COR-L47 (cell line): Measurements from ENCODE around the gene LARP4B.

Experiments used
- DNase-seq: peaks from one replicate; lab custom pipeline; 2025; lab: John Stamatoyannopoulos, UW

LARP4B gene

GRCh38 chr10:924524-924859 is 7.0 kb downstream of the LARP4B start:
- no peak for DNase-seq

DNA sequence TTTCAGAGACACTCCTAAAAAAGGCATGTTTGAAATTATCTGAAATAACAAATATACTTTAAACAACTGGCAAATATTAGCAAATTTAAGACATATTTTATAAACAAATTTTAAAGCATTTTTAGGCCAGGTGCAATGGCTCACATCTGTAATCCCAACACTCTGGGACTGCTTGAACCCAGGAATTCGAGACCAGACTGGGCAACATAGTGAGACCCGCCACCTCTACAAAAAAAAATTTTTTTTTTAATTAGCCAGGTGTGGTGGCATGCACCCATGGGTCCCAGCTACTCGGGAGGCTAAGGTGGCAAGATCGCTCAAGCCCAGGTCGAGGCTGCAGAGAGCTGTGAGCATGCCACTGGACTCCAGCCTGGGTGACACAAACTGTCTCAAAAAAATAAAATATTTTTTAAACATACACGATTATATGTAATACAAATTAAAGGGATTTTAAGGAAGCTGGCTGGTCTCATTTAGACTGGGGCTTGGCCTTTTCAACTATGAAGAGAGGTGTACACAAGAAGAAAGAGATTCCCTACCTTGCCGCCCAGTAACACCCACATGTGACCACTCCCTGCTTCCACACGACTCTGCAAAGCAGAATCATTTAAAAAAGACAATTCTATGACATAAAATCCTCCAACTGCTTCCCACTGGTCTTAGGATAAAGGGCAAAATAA is 7.5 kb downstream of the LARP4B start:
- no peak for DNase-seq

- DNase-seq = no peak
These were observed 9.8 kb downstream of the LARP4B start for GRCh38 chr10:921471-922414.

GRCh38 chr10:920450-920849 is 11.1 kb downstream of the LARP4B start:
- no peak for DNase-seq

DNA sequence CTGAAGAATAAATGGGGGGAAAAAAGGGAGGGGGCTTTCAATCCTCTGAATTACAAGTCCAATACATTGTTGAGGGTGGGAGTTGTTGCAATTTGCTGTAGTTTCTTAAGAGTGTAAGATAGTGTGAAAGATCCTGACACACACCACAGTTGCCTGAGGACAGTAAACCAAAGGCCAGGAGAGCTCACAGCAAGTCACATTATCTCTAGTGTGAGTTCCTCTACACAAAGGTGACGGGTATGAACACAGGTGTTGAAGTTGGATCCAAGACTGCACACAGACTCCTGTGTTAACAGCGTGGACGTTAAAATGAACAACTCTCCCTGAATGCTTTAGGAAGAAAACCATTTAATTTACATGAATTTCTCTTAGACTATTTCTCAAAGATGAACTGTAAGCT is 12.0 kb downstream of the LARP4B start:
- no peak for DNase-seq

DNA sequence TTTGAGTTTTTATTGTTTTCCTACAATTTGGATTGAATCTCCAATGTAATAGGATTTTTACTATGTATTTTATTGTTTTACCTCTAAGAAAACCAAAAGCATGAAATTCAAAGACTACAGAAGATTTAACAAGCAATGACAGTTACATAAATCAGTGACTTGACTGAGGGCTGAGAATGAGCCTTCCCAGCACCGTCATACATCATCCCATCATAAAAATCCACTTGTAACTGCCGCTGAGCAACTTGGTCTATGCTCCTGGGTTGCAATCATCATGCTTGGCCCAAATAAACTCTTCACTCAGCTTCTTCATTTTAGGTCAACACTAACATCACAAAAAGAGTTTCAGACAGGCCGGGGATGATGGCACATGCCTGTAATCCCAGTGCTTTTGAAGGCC is 13.5 kb downstream of the LARP4B start:
- DNase-seq = no peak

- no peak for DNase-seq
These were observed 14.1 kb downstream of the LARP4B start for GRCh38 chr10:917416-917720.

GRCh38 chr10:916716-917415 is 14.6 kb downstream of the LARP4B start:
- no peak for DNase-seq

GRCh38 chr10:909831-910230 is 21.7 kb downstream of the LARP4B start:
- DNase-seq = no peak

GRCh38 chr10:905972-906371 is 25.5 kb downstream of the LARP4B start:
- DNase-seq = no peak

DNA sequence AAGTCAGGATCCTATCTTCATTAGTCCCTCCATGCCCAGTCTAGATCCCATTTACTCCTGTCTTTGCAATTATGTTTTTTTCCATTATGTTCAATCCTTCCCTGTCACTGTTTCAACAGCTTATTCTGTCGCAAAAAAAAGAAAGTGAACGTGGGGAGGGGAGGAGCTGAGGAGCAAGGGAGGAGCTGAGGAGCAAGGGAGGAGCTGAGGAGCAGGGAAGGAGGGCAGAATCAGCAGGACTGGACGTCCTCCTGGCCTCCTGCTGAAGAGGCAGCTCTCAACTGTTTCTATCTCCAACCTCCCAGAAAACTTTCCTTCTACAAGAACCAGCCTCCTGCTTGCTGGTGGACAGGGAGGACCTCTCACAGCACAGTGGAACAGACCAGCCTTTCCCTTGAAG is 26.0 kb downstream of the LARP4B start:
- no peak for DNase-seq

GRCh38 chr10:904403-904802 is 27.1 kb downstream of the LARP4B start:
- no peak for DNase-seq

DNA sequence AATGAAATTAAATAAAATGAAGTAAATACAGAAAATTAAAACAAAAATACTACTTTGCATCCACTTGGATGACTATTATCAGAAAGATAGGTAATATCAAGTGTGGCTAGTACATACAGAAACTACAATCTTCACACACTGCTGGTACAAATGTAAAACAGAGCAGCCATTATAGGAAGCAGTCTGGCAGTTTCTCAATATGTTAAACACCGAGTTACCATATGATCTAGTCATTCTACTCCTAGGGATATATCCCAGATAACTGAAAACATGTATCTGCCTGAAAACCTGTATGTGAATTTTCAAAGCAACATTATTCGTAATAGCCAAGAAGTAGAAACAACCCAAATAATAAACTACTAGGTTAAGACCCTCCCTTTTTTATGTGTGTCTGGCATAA is 33.4 kb downstream of the LARP4B start:
- DNase-seq = no peak

- no peak for DNase-seq
These were observed 34.5 kb downstream of the LARP4B start for GRCh38 chr10:896982-897381.

- no peak for DNase-seq
These were observed 36.2 kb downstream of the LARP4B start for GRCh38 chr10:895324-895723.

DNA sequence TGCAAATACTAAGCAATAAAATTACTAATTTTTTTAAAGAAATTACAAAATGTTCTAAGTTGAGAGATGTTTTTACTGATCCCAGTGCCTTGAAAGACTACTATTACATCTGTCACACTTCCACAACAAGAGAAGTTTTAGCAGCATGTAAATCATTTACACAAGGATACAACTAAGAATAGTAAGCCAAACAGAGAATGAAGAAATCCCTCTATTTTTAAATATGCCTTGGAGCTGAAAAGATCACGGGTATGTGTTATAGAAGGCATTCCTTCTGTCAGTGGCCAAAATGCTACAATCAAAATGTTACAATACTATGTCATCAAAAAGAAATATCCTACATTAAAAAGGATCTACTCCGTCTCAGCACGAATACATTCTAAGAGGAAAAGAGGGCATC is 52.6 kb downstream of the LARP4B start:
- no peak for DNase-seq

- DNase-seq = no peak
These were observed 53.2 kb downstream of the LARP4B start for GRCh38 chr10:878333-878759.

DNA sequence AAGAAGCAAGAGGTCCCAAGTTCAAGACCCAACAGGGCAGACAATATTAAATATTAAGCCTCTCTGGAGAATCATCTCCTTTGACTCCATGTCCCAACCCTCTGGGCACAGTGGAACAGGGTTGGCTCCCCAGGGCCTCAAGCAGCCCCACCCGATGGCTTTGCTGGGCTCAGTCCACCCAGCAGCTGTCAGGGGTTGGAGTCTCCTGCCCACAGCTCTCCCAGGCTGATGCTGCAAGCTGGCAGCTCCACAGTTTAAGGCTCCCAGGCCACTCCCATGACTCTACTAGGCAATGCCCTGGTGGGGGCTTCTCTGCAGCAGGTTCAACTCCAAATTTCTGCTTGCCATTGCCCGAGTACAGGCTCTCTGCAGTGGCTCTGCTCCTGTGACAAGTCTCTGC is 55.1 kb downstream of the LARP4B start:
- DNase-seq = no peak

GRCh38 chr10:873020-873419 is 58.5 kb downstream of the LARP4B start:
- no peak for DNase-seq

GRCh38 chr10:871951-872403 is 59.5 kb downstream of the LARP4B start:
- DNase-seq = no peak

DNA sequence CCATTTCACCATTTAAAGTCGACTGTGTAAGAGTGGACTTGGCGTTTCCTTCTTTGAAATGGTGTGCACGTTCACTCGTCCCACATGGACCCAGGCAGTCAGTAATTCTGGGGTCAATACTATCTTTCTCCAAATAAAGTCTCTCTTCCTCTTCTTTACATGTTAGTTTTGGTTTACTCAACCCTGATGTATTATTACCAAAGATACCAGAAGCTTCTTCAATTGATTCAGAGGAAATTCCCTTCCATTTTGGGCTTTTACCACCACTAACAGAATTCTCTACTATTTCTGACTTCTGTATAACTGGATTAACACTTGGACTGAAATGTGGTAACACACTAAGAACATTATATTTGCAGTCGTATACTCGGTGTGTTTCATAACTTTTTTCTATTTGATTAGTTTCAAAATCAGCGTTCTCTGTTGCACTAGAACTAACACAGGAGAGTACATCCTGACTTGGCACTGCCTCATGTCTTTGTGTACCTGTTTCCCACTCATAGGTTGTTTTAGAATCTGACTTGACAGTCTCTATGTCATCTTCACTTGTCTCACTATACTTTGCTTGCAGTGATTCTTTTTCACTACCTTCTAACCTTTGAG is 60.8 kb downstream of the LARP4B start:
- no peak for DNase-seq

- DNase-seq = no peak
These were observed 62.3 kb downstream of the LARP4B start for GRCh38 chr10:869171-869570.

DNA sequence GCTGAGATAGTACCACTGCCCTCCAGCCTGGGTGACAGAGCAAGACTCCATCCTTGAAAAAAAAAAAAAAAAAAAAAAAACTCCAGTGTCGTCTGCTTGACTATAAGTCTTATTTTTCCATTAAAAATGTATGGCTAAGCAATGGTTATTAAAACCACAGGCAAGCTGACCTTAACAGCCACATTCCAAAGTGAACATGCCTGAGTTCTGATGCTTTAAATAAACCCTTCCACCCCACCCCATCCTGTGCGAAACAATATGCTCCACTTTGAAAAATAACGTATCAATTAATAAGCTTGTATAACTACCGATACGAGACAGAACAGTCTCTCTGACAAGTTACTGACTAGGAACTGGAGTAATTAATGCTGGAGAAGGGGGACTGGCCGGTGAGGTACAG is 63.7 kb downstream of the LARP4B start:
- DNase-seq = no peak
